Adrenal gland (tissue), 12 donors: ENCODE results near the gene PDGFRB. TPM values are rescaled to one million over a fixed set of nuclear protein-coding genes. Genes with fewer than 3 reads are reported as not detected.

Experiments
- DNase-seq, 7 donors: peaks; one replicate each; pipeline ENCODE4 v3.0.0-alpha.2; 2019 to 2020
- H3K27ac ChIP-seq, 5 donors: fragments of 200-600 bp; sonication (generic) in 4 of 5; 1 replicate in 3 of 5; 2 replicates in 2 of 5; pipeline versions ENCODE4 v1.5.1 to v1.8.0; 2016 to 2020; ENCODE audit warnings: mild to moderate bottlenecking in 1 of 5
- H3K27me3 ChIP-seq: fragments of 200-600 bp; 2 replicates; pipeline ENCODE4 v1.8.0; 2021
- H3K36me3 ChIP-seq, 2 donors: fragments of 200-600 bp; replicated peaks in 1 of 2; 1 replicate in 1 of 2; 2 replicates in 1 of 2; pipeline versions ENCODE4 v1.5.1 to v1.8.0; 2018 to 2022
- H3K4me1 ChIP-seq, 2 donors: fragments of 200-600 bp; replicated peaks in 1 of 2; 1 replicate in 1 of 2; 2 replicates in 1 of 2; pipeline versions ENCODE4 v1.5.1 to v1.8.0; 2018 to 2021
- H3K4me3 ChIP-seq, 4 donors: fragments of 200-600 bp; sonication (generic) in 3 of 4; one replicate each; pipeline ENCODE4 v1.5.1; 2016 to 2018
- H3K9me3 ChIP-seq, 3 donors: fragments of 200-600 bp; sonication (generic) in 1 of 3; replicated peaks in 1 of 3; 1 replicate in 2 of 3; 2 replicates in 1 of 3; pipeline versions ENCODE4 v1.5.1 to v1.8.0; 2016 to 2021
- CTCF ChIP-seq, 6 experiments: fragments of 450-650 bp in 4 of 6; fragments of 200-600 bp in 2 of 6; sonication (generic) in 1 of 6; IDR thresholded peaks; 1 replicate in 5 of 6; 2 replicates in 1 of 6; pipeline versions ENCODE4 v1.5.1 to v1.8.0; 2016 to 2021; ENCODE audit warnings: antibody characterized with exemption in 6 of 6, mild to moderate bottlenecking in 2 of 6, moderate library complexity in 1 of 6
- POLR2A ChIP-seq, 2 donors: fragments of 450-650 bp; IDR thresholded peaks; one replicate each; pipeline ENCODE4 v1.6.1; 2017; ENCODE audit warnings: antibody characterized with exemption in 2 of 2, mild to moderate bottlenecking in 2 of 2, moderate library complexity in 1 of 2
- WGBS, 4 donors: extraction: QIAGEN DNeasy Blood & Tissue Kit in 2 of 4; methylation state at CpG; one replicate each; pipeline versions ENCODE4 v1.1.5 to v1.1.7; 2013 to 2017; 5-methylcytosine and 5-hydroxymethylcytosine counted together
- intact Hi-C, 2 donors: fragments of 100-400 bp; cut with DNase I; formaldehyde crosslinking; loops; one replicate each; pipeline versions ENCODE4 v1.14.1 to v1.15.0; 2022 to 2023
- polyA plus RNA-seq, 3 donors: library from polyadenylated mRNA; stranded (reverse); fragments of 200-250 nt in 2 of 3; fragments of 350-450 nt in 1 of 3; fragmentation: Illumina TruSeq in 1 of 3; extraction: RNeasy Lipid Tissue Mini Kit (QIAGEN cat#74804) in 1 of 3; gene quantifications; one replicate each; pipeline ENCODE4 v1.2.3, GENCODE V29; 2013 to 2014
- total RNA-seq, 9 donors: library from RNA; depleted of rRNA in 4 of 9; stranded (reverse); fragments of >200 nt in 4 of 9; fragments of 120-200 nt in 1 of 9; fragmentation: NEBNext Ultra II Directional in 1 of 9; extraction: Animal tissue kit (Norgen Biotek cat#: 25700) in 1 of 9; gene quantifications; one replicate each; pipeline versions ENCODE4 v1.1.0 to v1.2.4, GENCODE V29; 2013 to 2023
- donor health status: healthy with polysubstance abuse.
- donor health status: Bipolar disorder and iron deficiency.
- donor health status: DM: yes; HTN: yes; CAD: no.
- donor health status: DM: no; HTN: no; CAD: no.
- donor health status: DM: no; HTN: no; CAD: no.
- donor health status: DM: yes; HTN: yes; CAD: no.

Gene PDGFRB
- total and polyA plus RNA-seq, 12 donors = 21.3 to 188 (median 73.1) TPM

GRCh38 chr5:150202501-150202900, 46.9 kb upstream of the PDGFRB start:
- no peaks in the 10 kb centered on the region for H3K36me3 ChIP-seq
- 89 to 96% (median 93%) methylated on average over 5 to 10 of the region's 10 CpGs for WGBS, 4 donors
- no peaks in the 10 kb centered on the region for H3K9me3 ChIP-seq
- DNase-seq = no peak
- intact Hi-C loops = no loop called here
- no peak for TF ChIP-seq CTCF (IDR thresholded peaks at IDR 0.05)
- no peak for TF ChIP-seq POLR2A (IDR thresholded peaks at IDR 0.05)
- no peak overlapping the region for H3K27ac ChIP-seq
- no peak overlapping the region for H3K4me3 ChIP-seq
- no peaks in the 10 kb centered on the region for H3K4me1 ChIP-seq
- no peaks in the 10 kb centered on the region for H3K27me3 ChIP-seq

- Histone ChIP-seq H3K4me1 (no peaks in the 10 kb centered on the region), H3K27me3 (no peaks in the 10 kb centered on the region), H3K4me3 (no peak overlapping the region), H3K36me3 (no peaks in the 10 kb centered on the region), H3K9me3 (no peaks in the 10 kb centered on the region), H3K27ac (no peak overlapping the region)
- 81 to 100% (median 90%) methylated on average over 1 of the region's 1 CpG for WGBS, 4 donors
- DNase-seq = no peak
- intact Hi-C loops = no loop called here
- TF ChIP-seq CTCF (IDR thresholded peaks at IDR 0.05) (no peak), POLR2A (IDR thresholded peaks at IDR 0.05) (no peak)
Observed at GRCh38 chr5:150197476-150197875, 41.8 kb upstream of the PDGFRB start.

- H3K9me3 ChIP-seq = no peaks in the 10 kb centered on the region
- TF ChIP-seq POLR2A (IDR thresholded peaks at IDR 0.05) (no peak), CTCF (IDR thresholded peaks at IDR 0.05) (no peak)
- no peaks in the 10 kb centered on the region for H3K27me3 ChIP-seq
- DNase-seq = no peak
- H3K4me3 ChIP-seq = no peak overlapping the region
- no peaks in the 10 kb centered on the region for H3K36me3 ChIP-seq
- no peaks in the 10 kb centered on the region for H3K4me1 ChIP-seq
- intact Hi-C loops = no loop called here
- whole genome bisulfite sequencing, 4 donors = 81 to 97% (median 91%) methylated on average over 10 to 16 of the region's 16 CpGs
- H3K27ac ChIP-seq = no peak overlapping the region
Observed at GRCh38 chr5:150196986-150197385, 41.3 kb upstream of the PDGFRB start.

- intact Hi-C loops = no loop called here
- Histone ChIP-seq H3K27me3 (no peaks in the 10 kb centered on the region), H3K9me3 (no peaks in the 10 kb centered on the region), H3K36me3 (no peaks in the 10 kb centered on the region), H3K27ac (no peak overlapping the region), H3K4me1 (no peaks in the 10 kb centered on the region), H3K4me3 (no peak overlapping the region)
- TF ChIP-seq CTCF (IDR thresholded peaks at IDR 0.05) (no peak), POLR2A (IDR thresholded peaks at IDR 0.05) (no peak)
- 53 to 89% (median 69%) methylated on average over 5 of the region's 5 CpGs; no CpG with 5 or more reads in 1 of the 4 donors for WGBS, 4 donors
- no peak for DNase-seq
Observed at GRCh38 chr5:150196514-150196913, 40.9 kb upstream of the PDGFRB start.
